ENCODE measurements around the gene RALGPS1.

GRCh38 chr9:127097683-127098082 lies 183.1 kb downstream of the RALGPS1 start:
- TF ChIP-seq EZH2phosphoT487 (IDR thresholded peaks at IDR 0.05) (no peak), CTCF (IDR thresholded peaks at IDR 0.05) (no peak)
